ENCODE data around the gene IFIT1. TPM values are rescaled to one million over a fixed set of nuclear protein-coding genes. Genes with fewer than 3 reads are reported as not detected.

Gene IFIT1
- total and polyA plus RNA-seq, 9 of the 15 experiments (the other 6 are each of a cell fraction or from before 2014, with no cell fraction given) = 0.03 to 0.40 (median 0.18) TPM

DNA sequence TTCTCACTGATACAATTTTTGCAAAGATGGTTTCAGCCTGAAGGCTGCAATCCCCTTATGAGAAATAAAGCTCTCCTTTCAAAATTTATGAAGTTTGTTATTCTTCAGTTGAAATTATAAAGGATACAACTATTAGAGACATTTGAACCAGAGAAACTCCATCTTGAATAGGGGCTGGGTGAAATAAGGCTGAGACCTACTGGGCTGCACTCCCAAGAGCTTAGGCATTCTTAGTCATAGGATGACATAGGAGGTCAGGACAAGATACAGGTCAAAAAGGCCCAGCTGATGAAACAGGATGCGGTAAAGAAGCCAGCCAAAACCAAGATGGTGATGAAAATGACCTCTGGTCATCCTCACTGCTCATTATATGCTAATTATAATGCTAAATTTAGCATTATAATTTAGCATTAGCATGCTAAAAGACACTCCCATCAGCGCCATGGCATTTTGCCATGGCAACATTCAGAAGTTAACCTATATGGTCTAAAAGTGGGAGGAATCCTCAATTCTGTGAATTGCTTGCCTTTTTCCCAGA lies 37.0 kb upstream of the IFIT1 start (continued):
- no peak for TF ChIP-seq ZNF830 (CRISPR knock-in tag; IDR thresholded peaks at IDR 0.05)
- TF ChIP-seq, protein P1, sequence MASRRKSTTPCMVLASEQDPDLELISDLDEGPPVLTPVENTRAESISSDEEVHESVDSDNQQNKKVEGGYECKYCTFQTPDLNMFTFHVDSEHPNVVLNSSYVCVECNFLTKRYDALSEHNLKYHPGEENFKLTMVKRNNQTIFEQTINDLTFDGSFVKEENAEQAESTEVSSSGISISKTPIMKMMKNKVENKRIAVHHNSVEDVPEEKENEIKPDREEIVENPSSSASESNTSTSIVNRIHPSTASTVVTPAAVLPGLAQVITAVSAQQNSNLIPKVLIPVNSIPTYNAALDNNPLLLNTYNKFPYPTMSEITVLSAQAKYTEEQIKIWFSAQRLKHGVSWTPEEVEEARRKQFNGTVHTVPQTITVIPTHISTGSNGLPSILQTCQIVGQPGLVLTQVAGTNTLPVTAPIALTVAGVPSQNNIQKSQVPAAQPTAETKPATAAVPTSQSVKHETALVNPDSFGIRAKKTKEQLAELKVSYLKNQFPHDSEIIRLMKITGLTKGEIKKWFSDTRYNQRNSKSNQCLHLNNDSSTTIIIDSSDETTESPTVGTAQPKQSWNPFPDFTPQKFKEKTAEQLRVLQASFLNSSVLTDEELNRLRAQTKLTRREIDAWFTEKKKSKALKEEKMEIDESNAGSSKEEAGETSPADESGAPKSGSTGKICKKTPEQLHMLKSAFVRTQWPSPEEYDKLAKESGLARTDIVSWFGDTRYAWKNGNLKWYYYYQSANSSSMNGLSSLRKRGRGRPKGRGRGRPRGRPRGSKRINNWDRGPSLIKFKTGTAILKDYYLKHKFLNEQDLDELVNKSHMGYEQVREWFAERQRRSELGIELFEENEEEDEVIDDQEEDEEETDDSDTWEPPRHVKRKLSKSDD (conservative IDR thresholded peaks at IDR 0.05; ENCODE audit: low read length) = no peak
- peak; percentile 16; the same call in 1 of the 2 replicates for TF ChIP-seq JUND (IDR thresholded peaks at IDR 0.05; ENCODE audit: borderline replicate concordance, low read depth, low read length)
- TF ChIP-seq JUND (tag; IDR thresholded peaks at IDR 0.05; ENCODE audit: borderline replicate concordance, low read depth, low read length) = no peak
- TF ChIP-seq ZNF583 (CRISPR knock-in tag; IDR thresholded peaks at IDR 0.05) = peak; percentile 73; the same call in 1 of the 2 replicates
- no peak for TF ChIP-seq ADNP (tag; IDR thresholded peaks at IDR 0.05)
- TF ChIP-seq, protein P2, sequence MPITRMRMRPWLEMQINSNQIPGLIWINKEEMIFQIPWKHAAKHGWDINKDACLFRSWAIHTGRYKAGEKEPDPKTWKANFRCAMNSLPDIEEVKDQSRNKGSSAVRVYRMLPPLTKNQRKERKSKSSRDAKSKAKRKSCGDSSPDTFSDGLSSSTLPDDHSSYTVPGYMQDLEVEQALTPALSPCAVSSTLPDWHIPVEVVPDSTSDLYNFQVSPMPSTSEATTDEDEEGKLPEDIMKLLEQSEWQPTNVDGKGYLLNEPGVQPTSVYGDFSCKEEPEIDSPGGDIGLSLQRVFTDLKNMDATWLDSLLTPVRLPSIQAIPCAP (CRISPR knock-in tag; IDR thresholded peaks at IDR 0.05; ENCODE audit: borderline replicate concordance) = no peak
- no peak for TF ChIP-seq NONO (IDR thresholded peaks at IDR 0.05; ENCODE audit: low read depth in 2 of 2, low read length in 1 of 2)
- 0 out of 2 replicates have a peak, but pooled peaks have one; percentile 26 for TF ChIP-seq PTRF (tag; IDR thresholded peaks at IDR 0.05)
- TF ChIP-seq NR2C2 (CRISPR knock-in tag; IDR thresholded peaks at IDR 0.05) = no peak
- TF ChIP-seq NR2C2 (tag; IDR thresholded peaks at IDR 0.05) = peak; percentile 82
- no peak for TF ChIP-seq SP2 (IDR thresholded peaks at IDR 0.05; ENCODE audit: extremely low read depth, low read depth, low read length, poor library complexity, severe bottlenecking)
- TF ChIP-seq RCOR1 (IDR thresholded peaks at IDR 0.05; ENCODE audit: borderline replicate concordance in 1 of 2, low read depth in 2 of 2, low read length in 2 of 2) = no peak
- TF ChIP-seq, protein P3, sequence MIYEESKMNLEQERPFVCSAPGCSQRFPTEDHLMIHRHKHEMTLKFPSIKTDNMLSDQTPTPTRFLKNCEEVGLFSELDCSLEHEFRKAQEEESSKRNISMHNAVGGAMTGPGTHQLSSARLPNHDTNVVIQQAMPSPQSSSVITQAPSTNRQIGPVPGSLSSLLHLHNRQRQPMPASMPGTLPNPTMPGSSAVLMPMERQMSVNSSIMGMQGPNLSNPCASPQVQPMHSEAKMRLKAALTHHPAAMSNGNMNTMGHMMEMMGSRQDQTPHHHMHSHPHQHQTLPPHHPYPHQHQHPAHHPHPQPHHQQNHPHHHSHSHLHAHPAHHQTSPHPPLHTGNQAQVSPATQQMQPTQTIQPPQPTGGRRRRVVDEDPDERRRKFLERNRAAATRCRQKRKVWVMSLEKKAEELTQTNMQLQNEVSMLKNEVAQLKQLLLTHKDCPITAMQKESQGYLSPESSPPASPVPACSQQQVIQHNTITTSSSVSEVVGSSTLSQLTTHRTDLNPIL (CRISPR knock-in tag; IDR thresholded peaks at IDR 0.05) = 0 out of 2 replicates have a peak, but pooled peaks have one; percentile 49
